ENCODE data around the gene CRMP1.
A peak's percentile ranks its signal among the peaks of the same experiment; 100 is the strongest.

Gene CRMP1

DNA sequence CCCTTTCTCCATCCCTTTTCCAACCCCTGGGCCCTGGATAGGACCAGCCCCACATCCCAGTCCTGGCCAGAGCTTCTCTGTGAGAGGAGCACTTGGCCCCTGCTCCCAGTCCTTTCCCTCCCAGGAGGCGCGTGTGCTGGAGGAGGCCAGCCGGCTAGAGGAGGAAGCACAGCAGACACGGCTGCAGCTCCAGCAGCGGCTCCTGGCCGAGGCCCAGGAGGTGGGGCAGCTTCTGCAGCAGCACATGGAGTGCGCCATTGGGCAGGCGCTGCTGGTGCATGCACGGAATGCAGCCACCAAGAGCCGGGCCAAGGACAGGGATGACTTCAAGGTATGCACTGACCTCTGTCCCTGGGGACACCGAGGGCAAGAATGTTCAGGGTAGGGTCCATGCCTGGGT is 94.4 kb downstream of the CRMP1 start:
- H3K4me3 ChIP-seq (ENCODE audit: control insufficient read depth, low read depth, low read length) = no peak overlapping the region
- peak; percentile 22 for DNase-seq (ENCODE audit: low read depth)
- TF ChIP-seq, protein P1, sequence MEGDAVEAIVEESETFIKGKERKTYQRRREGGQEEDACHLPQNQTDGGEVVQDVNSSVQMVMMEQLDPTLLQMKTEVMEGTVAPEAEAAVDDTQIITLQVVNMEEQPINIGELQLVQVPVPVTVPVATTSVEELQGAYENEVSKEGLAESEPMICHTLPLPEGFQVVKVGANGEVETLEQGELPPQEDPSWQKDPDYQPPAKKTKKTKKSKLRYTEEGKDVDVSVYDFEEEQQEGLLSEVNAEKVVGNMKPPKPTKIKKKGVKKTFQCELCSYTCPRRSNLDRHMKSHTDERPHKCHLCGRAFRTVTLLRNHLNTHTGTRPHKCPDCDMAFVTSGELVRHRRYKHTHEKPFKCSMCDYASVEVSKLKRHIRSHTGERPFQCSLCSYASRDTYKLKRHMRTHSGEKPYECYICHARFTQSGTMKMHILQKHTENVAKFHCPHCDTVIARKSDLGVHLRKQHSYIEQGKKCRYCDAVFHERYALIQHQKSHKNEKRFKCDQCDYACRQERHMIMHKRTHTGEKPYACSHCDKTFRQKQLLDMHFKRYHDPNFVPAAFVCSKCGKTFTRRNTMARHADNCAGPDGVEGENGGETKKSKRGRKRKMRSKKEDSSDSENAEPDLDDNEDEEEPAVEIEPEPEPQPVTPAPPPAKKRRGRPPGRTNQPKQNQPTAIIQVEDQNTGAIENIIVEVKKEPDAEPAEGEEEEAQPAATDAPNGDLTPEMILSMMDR (conservative IDR thresholded peaks at IDR 0.05; ENCODE audit: control insufficient read depth, insufficient read depth, low read depth, low read length) = no peak

DNA sequence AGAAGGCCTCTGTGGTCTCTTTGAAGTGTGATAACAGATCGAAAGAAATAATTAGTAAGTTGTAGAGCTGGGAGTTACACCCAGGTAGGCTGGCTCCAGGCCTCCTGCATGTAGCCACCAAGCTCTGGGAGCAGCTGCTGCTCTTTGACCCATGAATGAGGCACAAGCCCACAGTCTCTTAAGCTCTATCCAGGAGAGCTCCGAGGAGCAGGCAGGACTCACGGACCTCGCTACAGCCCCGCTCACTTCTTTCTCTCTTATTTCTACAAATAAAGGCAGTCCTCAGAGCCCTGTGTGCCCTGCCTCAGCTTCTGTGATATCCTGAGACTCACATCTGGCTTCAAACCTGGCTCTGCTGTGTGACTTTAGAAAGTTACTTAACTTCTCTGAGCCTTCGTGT is 95.0 kb downstream of the CRMP1 start:
- TF ChIP-seq, protein P1 (conservative IDR thresholded peaks at IDR 0.05; ENCODE audit: control insufficient read depth, insufficient read depth, low read depth, low read length) = no peak
- no peak overlapping the region for H3K4me3 ChIP-seq (ENCODE audit: control insufficient read depth, low read depth, low read length)
- no peak for DNase-seq (ENCODE audit: low read depth)

DNA sequence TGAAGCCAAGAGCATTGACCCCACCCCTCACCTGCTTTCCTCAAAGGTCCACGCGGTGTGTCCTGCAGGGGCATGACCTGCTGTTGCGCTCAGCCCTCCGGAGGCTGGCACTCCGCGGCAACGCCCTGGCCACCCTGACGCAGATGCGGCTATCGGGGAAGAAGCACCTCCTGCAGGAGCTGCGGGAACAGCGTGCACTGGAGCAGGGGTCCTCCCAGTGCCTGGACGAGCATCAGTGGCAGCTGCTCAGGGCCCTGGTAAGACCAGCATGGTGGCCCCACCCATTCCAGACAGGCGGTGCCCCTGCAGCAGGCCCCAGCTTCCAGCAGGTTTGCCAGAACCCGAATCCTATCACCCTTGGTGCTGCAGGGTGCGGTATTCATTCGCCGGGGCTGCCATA is 95.9 kb downstream of the CRMP1 start:
- no peak overlapping the region for H3K4me3 ChIP-seq (ENCODE audit: control insufficient read depth, low read depth, low read length)
- DNase-seq (ENCODE audit: low read depth) = no peak
- TF ChIP-seq, protein P1 (conservative IDR thresholded peaks at IDR 0.05; ENCODE audit: control insufficient read depth, insufficient read depth, low read depth, low read length) = no peak

DNA sequence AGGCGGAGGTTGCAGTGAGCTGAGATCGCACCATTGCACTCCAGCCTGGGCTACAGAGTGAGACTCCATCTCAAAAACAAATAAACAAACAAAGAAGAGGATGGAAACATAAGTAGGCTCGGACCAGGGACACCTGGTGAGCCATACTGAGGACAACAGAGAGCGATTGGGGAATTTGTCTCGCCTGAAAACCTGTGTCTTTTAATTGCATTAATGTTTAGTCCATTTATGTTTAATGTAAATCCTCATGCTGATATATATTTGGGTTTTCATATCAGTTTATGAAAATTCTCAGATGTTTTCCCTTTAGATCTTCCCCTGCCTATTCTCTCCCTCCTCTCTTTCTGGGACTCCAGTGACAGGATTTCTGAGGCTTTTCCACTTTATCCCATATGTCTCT is 97.3 kb downstream of the CRMP1 start:
- TF ChIP-seq, protein P1 (conservative IDR thresholded peaks at IDR 0.05; ENCODE audit: control insufficient read depth, insufficient read depth, low read depth, low read length) = no peak
- no peak overlapping the region for H3K4me3 ChIP-seq (ENCODE audit: control insufficient read depth, low read depth, low read length)
- no peak for DNase-seq (ENCODE audit: low read depth)

DNA sequence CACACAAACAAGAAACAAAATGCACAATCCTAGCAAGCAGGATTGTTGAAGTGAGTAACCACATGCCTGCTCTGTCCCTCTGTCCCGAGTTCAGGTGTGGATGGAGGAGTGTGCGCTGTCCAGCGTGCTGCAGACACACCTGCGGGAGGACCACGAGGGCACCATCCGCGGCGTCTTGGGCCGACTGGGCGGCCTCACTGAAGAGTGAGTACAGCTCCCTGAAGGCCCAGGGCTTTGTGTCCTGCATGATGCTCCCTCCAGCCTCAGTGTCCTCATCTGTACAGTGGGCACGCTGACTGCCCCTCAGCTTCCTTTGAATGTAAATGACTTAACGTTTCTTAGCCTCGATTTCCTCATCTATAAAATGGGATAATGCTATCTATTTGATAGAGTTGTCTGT is 99.4 kb downstream of the CRMP1 start:
- DNase-seq (ENCODE audit: low read depth) = no peak
- H3K4me3 ChIP-seq (ENCODE audit: control insufficient read depth, low read depth, low read length) = no peak overlapping the region
- TF ChIP-seq, protein P1 (conservative IDR thresholded peaks at IDR 0.05; ENCODE audit: control insufficient read depth, insufficient read depth, low read depth, low read length) = no peak

DNA sequence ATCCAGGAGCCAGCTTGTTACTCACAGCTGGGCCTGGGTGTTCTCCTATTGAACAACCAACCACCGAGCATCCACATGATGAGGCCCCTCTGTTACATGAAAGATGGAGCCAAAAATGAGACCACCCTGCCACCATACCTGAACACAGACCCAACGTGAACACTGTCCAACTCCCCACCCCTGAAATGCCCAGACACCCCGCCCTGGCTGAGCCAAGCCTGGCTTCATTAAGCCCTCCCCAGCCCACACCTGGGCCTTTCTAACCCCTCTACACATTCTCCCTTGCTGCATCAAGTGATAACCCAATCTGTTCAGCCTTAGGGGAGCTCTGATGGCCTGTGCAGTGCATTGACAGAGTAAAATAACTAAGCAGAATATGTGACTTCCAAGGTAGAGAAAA is 101.2 kb downstream of the CRMP1 start:
- TF ChIP-seq, protein P1 (conservative IDR thresholded peaks at IDR 0.05; ENCODE audit: control insufficient read depth, insufficient read depth, low read depth, low read length) = no peak
- no peak for DNase-seq (ENCODE audit: low read depth)

DNA sequence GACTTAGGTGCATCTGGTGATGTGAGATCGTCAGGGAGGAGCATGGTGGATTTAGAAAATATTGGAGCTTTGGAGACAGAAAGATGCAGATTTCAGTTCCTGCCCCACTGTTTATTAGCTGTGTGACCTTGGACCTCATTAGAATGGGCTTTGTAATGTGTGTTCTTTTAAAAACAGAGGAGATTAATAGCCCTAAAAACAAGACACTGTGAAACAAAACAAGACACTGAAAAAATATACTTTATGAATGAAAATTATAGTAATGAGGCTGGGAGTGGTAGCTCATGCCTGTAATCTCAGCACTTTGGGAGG is 102.4 kb downstream of the CRMP1 start:
- DNase-seq (ENCODE audit: low read depth) = no peak
- no peak overlapping the region for H3K4me3 ChIP-seq (ENCODE audit: control insufficient read depth, low read depth, low read length)
- TF ChIP-seq, protein P1 (conservative IDR thresholded peaks at IDR 0.05; ENCODE audit: control insufficient read depth, insufficient read depth, low read depth, low read length) = no peak

More for the DNA sequence above, 101.2 kb downstream of the CRMP1 start:
- H3K4me3 ChIP-seq (ENCODE audit: control insufficient read depth, low read depth, low read length) = no peak overlapping the region
